DMS153 treated with DMSO at 0.1 percent for 48 hours (cell line): Measurements from ENCODE around the gene CDCA5.

Experiments
- DNase-seq: peaks from one replicate; lab custom pipeline; 2025; ENCODE audit not compliant: unreplicated experiment; lab: John Stamatoyannopoulos, UW

CDCA5 gene

GRCh38 chr11:65047581-65048422 is 36.0 kb downstream of the CDCA5 start:
- no peak for DNase-seq

GRCh38 chr11:65045728-65046127 is 38.1 kb downstream of the CDCA5 start:
- DNase-seq = no peak

DNA sequence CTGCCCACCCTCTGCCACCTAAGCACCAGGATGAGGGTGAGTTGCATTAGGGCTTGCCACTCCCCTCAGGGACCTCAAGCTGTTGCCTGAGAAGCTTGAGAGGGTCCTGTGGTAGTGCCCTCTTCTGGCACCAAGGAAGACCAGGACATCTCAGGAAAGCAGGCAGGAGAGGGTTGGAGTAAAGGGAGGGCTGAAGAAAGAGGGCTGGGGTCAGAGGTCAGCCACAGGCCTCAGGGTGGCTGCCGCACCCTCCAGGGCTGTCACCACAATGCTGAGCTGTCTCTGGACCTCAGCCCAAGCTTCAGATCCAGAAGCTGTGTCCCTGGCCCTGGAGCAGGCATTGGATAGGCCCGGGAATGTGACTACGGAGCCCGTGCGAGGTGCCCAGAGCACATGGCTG is 38.8 kb downstream of the CDCA5 start:
- no peak for DNase-seq

DNA sequence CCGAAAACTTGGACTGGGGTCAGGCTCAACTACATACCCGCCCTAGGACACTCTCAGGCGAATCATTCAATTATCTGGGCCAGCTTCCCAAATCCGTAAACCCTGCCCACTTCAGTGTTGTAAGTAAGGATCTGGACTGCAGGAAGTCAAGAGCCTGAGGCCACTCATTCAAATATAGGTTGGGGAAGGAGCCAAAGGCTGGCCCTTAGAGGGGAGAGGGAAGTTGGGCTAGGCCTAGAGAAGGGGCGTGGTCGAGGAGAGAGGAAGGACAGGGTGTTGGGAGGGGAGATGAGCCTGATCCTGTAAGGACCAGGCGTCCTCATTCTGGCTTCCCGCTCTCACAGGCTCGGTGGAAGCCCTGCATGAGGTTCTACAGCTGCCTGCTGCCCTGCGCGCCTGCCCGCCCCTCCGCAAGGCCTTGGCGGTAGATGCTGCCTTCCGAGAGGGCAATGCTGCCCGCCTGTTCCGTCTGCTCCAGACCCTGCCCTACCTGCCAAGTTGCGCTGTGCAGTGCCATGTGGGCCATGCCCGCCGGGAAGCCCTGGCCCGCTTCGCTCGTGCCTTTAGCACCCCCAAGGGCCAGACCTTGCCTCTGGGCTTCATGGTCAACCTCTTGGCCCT is 39.8 kb downstream of the CDCA5 start:
- DNase-seq = no peak

DNA sequence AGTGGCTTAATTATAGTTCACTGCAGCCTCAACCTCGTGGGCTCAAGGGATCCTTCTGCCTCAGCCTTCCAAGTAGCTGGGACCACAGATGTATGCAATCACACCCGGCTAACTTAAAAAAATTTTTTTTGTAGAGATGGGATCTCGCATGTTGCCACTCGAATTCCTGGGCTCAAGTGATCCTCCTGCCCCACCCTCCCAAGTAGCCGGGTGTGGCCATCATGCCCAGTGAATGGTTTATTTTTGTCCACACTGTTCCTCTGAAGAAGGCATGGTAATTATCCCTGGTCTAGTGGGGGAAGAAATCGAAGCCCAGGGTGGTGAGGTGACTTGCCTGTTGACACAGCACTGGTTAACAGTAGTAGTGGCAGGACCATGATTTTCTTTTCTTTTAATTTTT is 40.9 kb downstream of the CDCA5 start:
- DNase-seq = no peak

DNA sequence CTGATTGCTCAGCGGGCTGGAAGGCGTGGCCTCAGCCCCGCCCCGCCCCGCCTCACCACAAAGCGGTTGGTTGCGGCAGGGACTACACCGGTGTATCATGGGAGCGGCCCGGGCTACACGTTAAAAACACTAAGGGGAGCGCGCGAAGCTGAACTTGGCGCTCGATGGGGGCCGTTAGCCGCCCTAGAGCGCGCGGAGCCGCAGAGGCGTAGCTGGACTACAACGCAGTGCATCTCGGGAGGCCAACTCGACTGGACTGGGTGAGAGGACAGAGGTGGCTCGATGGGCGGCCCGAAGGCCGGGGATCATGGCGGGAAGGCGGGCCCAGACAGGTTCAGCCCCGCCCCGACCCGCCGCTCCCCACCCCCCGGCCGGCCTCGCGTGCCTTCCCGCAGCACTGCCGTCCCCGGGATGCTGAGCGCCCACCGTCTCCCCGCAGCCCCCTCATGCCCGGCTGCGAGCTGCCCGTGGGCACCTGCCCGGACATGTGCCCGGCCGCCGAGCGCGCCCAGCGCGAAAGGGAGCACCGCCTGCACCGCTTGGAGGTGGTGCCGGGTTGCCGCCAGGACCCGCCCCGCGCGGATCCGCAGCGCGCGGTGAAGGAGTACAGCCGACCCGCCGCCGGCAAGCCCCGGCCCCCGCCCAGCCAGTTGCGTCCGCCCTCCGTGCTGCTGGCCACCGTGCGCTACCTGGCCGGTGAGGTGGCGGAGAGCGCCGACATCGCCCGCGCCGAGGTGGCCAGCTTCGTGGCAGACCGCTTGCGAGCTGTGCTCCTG is 42.8 kb downstream of the CDCA5 start, which contains the start of gene SAC3D1:
SAC3D1 (plus strand) TSS at position 364 of the 776 bp plus-strand sequence; CDS start at position 447, 83 bp downstream.
- peak; percentile 92 for DNase-seq

GRCh38 chr11:65040520-65040846 is 43.4 kb downstream of the CDCA5 start:
- DNase-seq = no peak

DNA sequence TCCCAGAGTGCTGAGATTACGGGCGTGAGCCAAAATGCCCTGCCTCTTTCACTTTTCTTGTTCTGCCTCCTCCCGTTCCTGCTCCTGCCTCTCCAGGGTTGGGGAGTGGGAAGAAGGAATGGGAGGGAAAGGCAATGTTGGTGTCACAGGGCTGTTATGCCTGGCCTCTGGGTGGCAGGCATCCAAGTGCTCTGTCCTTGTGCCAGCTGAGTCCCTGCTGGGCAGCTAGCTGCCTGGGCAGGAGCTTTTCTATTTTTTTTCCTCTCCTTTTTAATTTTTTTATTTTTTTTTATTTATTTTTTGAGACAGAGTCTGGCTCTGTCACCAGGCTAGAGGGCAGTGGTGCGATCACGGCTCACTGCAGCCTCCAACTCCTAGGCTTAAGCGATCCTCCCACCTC is 46.9 kb downstream of the CDCA5 start:
- no peak for DNase-seq

DNA sequence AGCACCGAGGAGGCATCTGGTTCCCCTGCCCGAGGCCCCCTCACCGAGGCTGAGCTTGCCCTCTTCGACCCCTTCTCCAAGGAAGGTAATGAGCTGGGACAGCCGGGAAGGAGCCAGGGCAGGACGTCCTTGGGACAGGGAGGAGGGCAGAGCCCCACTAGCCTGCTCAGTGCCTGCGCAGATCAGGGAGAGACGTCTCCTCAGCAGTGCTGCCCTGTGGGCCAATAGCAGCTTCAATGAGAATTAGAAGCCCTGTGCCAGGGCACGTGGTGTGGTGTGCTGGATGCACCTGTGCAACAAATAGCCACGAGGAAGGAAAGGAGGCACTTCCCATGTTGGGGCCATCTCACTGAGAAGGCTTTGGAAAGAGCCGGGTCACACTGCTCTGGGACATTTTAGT is 48.3 kb downstream of the CDCA5 start:
- DNase-seq = no peak

DNA sequence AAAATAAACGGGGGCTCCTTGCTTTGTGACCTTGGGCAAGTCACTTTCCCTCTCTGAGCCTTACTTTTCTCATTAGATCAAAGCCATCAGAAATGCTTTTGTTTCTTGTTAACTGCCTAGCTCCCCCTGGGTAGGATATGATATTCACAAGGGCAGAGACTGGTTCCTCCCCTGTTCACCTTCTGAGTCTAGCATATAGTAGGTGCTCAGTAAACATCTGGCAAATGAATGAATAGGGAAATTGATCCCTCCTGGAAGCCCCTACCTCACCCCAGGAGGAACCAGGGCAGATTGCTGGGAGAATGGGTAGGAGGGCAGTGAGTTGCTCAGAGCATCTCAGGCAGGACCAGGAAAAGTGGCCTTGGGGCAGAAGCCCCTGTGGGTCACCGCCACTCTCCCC is 49.4 kb downstream of the CDCA5 start:
- no peak for DNase-seq

DNA sequence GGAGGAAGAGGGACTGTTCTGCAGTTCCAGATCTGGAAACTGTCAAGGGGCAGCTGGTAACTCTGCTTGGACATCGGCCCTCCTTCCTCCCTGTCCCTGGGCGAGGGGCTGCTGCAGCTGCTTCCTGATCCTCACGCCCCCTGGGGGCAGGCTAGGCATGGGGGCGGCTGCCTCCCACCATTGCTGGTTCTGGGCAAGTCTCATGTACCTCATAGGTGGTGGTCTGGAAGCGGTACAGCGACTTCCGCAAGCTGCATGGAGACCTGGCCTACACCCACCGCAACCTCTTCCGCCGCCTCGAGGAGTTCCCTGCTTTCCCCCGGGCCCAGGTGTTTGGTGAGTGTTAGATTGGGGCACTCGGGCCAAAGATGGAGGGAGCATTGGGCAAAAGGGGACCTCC is 51.6 kb downstream of the CDCA5 start:
- DNase-seq = no peak
